NCI-H1694 (cell line): ENCODE results near the gene EDC4.

Experiments used
- DNase-seq: peaks from one replicate; lab custom pipeline; 2025; lab: John Stamatoyannopoulos, UW

Gene EDC4

GRCh38 chr16:67879936-67880335 lies 7.1 kb downstream of the EDC4 start:
- DNase-seq: no peak

GRCh38 chr16:67880584-67880983 lies 7.7 kb downstream of the EDC4 start:
- DNase-seq: no peak

- no peak for DNase-seq
Observed at GRCh38 chr16:67881621-67882161, 8.8 kb downstream of the EDC4 start.

- no peak for DNase-seq
Observed at GRCh38 chr16:67882374-67883145, 9.7 kb downstream of the EDC4 start.

GRCh38 chr16:67883146-67883871 lies 10.5 kb downstream of the EDC4 start:
- DNase-seq: no peak

- DNase-seq: peak; percentile 18
Observed at GRCh38 chr16:67883872-67884261, 11.0 kb downstream of the EDC4 start.

- DNase-seq: peak; percentile 77
Observed at GRCh38 chr16:67884684-67885083, 11.8 kb downstream of the EDC4 start, which contains the start of gene NRN1L. NRN1L (plus strand) TSS chr16:67884885; CDS start chr16:67884904, 19 bp downstream.

- DNase-seq: no peak
Observed at GRCh38 chr16:67885545-67885944, 12.7 kb downstream of the EDC4 start.

- DNase-seq: no peak
Observed at GRCh38 chr16:67885976-67886375, 13.1 kb downstream of the EDC4 start.

GRCh38 chr16:67886387-67886786 lies 13.5 kb downstream of the EDC4 start:
- DNase-seq: no peak

- DNase-seq: no peak
Observed at GRCh38 chr16:67888331-67888730, 15.5 kb downstream of the EDC4 start.

- DNase-seq: no peak
Observed at GRCh38 chr16:67892375-67892774, 19.5 kb downstream of the EDC4 start.

- peak; percentile 73 for DNase-seq
Observed at GRCh38 chr16:67892899-67893742, 20.3 kb downstream of the EDC4 start, which contains the start of gene PSKH1. PSKH1 (plus strand) TSS chr16:67893254; CDS start chr16:67908750, 15,496 bp downstream.

- DNase-seq: no peak
Observed at GRCh38 chr16:67893743-67894399, 21.0 kb downstream of the EDC4 start.

- DNase-seq: no peak
Observed at GRCh38 chr16:67897231-67897630, 24.4 kb downstream of the EDC4 start.

GRCh38 chr16:67901734-67902133 lies 28.9 kb downstream of the EDC4 start:
- no peak for DNase-seq

GRCh38 chr16:67902831-67903230 lies 30.0 kb downstream of the EDC4 start:
- DNase-seq: no peak

- no peak for DNase-seq
Observed at GRCh38 chr16:67907397-67908180, 34.7 kb downstream of the EDC4 start.

- DNase-seq: no peak
Observed at GRCh38 chr16:67909056-67909742, 36.3 kb downstream of the EDC4 start.

- peak; percentile 41 for DNase-seq
Observed at GRCh38 chr16:67910158-67910557, 37.3 kb downstream of the EDC4 start.
